NB4 (cell line): ENCODE results near the gene TSPAN10.

Experiments used
- DNase-seq: peaks from one replicate; pipeline ENCODE4 v3.0.0; 2010; ENCODE audit warnings: low read depth
- H3K4me3 ChIP-seq: one replicate; pipeline ENCODE4 v1.5.1; 2011; ENCODE audit warnings: mild to moderate bottlenecking, low read depth, low read length, moderate library complexity
- MYC ChIP-seq: IDR thresholded peaks from 2 replicates; pipeline ENCODE4 v1.6.1; 2011; ENCODE audit warnings: low read depth, low read length
- POLR2A ChIP-seq: IDR thresholded peaks from 2 replicates; pipeline ENCODE4 v1.6.1; 2011; ENCODE audit warnings: mild to moderate bottlenecking; ENCODE audit not compliant: insufficient read length; ENCODE audit errors: extremely low read depth
- TF ChIP-seq, protein P1 (sequence below): IDR thresholded peaks from one replicate; pipeline ENCODE4 v1.5.1; 2012; ENCODE audit warnings: low read depth, low read length
- TF ChIP-seq, protein P2 (sequence below): IDR thresholded peaks from 2 replicates; pipeline ENCODE4 v1.6.1; 2011; ENCODE audit warnings: low read depth, low read length

Gene TSPAN10

DNA sequence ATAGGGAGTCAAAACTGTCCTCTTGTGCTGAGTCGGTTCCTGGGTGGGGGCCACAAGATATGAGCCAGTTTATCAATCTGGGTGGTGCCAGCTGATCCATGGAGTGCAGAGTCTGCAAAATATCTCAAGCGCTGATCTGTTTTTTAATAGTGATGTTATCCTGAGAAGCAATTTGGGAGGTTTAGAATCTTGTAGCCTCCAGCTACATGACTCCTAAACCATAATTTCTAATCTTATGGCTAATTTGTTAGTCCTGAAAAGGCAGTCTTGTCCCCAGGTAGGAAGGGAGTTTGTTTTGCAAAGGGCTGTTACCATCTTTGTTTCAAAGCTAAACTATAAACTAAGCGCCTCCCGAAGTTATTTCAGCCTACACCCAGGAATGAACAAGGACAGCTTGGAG is 1.7 kb downstream of the TSPAN10 start:
- no peak for DNase-seq
- TF ChIP-seq, protein P1, sequence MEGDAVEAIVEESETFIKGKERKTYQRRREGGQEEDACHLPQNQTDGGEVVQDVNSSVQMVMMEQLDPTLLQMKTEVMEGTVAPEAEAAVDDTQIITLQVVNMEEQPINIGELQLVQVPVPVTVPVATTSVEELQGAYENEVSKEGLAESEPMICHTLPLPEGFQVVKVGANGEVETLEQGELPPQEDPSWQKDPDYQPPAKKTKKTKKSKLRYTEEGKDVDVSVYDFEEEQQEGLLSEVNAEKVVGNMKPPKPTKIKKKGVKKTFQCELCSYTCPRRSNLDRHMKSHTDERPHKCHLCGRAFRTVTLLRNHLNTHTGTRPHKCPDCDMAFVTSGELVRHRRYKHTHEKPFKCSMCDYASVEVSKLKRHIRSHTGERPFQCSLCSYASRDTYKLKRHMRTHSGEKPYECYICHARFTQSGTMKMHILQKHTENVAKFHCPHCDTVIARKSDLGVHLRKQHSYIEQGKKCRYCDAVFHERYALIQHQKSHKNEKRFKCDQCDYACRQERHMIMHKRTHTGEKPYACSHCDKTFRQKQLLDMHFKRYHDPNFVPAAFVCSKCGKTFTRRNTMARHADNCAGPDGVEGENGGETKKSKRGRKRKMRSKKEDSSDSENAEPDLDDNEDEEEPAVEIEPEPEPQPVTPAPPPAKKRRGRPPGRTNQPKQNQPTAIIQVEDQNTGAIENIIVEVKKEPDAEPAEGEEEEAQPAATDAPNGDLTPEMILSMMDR = no peak
- TF ChIP-seq MYC (no peak), POLR2A (no peak)
- TF ChIP-seq, protein P2, sequence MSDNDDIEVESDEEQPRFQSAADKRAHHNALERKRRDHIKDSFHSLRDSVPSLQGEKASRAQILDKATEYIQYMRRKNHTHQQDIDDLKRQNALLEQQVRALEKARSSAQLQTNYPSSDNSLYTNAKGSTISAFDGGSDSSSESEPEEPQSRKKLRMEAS = no peak
- H3K4me3 ChIP-seq = no peak overlapping the region

DNA sequence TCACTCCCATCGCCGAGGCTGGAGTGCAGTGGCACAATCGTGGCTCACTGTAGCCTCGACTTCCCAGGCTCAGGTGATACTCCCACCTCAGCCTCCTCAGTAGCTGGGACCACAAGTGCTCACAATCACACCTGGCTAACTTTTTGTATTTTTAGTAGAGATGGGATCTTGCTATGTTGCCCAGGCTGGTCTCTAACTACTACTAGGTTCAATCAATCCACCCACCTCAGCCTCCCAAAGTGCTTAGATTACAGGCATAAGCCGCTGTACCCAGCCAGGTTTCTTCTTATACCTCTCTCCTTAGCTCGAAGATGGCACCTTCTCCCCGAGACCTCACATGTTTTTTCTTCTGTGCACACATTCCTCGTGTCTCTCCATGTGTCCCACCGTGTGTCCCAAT is 3.0 kb downstream of the TSPAN10 start:
- no peak overlapping the region for H3K4me3 ChIP-seq
- TF ChIP-seq, protein P2 = no peak
- TF ChIP-seq, protein P1 = no peak
- TF ChIP-seq POLR2A (no peak), MYC (no peak)
- no peak for DNase-seq

DNA sequence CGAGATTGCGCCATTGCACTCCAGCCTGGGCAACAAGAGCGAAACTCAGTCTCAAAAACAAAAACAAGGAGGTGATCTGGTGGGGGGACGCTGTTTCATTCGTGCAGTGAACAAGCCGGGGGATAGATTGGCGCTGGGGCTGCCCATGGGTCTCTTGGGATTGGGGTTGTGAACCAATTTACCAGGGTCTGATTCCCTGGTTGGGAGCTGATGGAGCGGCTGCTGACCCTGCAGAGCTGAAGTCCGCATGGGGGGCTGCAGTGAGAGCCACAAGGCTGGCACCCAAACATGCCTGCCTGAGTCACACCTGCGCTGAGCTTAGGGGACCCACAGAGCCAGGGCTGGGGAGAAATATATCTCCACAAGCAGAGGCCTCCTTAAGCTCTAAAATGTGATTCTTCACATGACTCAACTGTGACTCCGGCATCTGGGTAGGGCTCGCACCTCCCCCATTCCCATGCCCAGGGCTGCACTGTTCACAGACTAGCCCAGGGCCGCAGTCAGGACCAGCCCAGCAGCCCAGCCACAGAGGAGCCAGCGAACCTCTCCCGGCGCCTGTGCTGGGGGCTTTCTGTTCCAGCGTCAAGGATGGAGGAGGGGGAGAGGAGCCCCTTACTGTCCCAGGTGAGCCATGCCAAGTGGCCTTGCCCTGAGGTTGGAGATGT is 5.0 kb downstream of the TSPAN10 start:
- no peak overlapping the region for H3K4me3 ChIP-seq
- DNase-seq = no peak
- no peak for TF ChIP-seq POLR2A
- TF ChIP-seq, protein P1 = no peak
- TF ChIP-seq, protein P2 = no peak
- no peak for TF ChIP-seq MYC

DNA sequence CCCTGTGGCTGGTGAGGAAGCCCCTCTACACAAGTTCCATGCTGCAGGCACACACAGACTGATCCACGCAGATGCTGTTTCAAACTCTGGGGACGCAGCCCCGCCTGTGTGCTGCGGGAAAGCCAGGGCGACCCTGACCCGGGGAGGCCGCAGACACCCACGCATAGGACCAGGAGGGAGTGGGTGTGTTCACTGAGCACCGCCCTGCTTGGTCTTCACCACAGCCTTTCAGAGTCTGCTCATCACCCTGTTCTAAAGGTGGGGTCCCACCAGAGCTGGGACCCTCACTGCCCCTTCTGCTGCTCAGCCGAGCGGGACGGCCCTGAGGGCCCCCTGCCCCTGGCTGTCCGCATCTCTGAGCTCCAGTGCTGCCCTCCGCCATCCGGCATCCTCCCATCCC is 7.5 kb downstream of the TSPAN10 start:
- H3K4me3 ChIP-seq = no peak overlapping the region
- DNase-seq = no peak
- TF ChIP-seq, protein P1 = no peak
- TF ChIP-seq, protein P2 = no peak
- no peak for TF ChIP-seq POLR2A
- TF ChIP-seq MYC = no peak

DNA sequence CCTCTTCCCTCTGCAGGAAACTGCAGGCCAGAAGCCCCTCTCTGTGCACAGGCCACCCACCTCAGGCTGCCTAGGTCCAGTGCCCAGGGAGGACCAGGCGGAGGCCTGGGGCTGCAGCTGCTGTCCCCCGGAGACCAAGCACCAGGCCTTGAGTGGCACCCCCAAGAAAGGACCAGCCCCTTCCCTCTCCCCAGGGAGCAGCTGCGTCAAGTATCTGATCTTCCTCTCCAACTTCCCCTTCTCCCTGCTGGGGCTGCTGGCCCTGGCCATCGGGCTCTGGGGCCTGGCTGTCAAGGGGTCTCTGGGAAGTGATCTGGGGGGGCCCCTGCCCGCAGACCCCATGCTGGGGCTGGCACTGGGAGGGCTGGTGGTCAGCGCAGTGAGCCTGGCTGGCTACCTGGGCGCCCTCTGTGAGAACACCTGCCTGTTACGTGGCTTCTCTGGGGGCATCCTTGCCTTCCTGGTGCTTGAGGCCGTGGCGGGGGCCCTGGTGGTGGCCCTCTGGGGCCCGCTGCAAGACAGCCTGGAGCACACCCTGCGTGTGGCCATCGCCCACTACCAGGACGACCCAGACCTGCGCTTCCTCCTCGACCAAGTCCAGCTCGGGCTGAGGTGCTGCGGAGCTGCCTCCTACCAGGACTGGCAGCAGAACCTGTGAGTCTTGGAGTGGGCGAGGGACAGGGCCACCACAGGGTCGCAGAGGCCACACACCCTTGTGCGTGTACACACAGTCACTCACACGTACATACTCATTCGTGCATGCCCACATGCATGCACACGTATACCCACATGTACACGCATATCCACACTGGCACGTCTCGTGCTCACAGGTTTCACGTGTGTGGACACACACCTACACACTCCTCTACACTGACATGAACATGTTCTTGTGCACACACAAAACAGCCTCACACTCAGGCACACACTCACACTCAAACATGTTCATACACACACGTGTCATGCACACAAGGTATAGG is 8.3 kb downstream of the TSPAN10 start:
- H3K4me3 ChIP-seq = no peak overlapping the region
- peak; percentile 84 for DNase-seq
- no peak for TF ChIP-seq POLR2A
- TF ChIP-seq, protein P1 = no peak
